Activated B cell treated with CpG ODN at 0.5 μM for 24 hours (primary cell): Measurements from ENCODE around the gene PLGRKT. TPM values are rescaled to one million over a fixed set of nuclear protein-coding genes. Genes with fewer than 3 reads are reported as not detected.
"Not testable (repeated sequence)": the region's sequence is repeated elsewhere in the genome, so short reads cannot be mapped to it uniquely, and the experiment has no call there.

Source experiments
- ATAC-seq: fragments of 200-7000 bp; cut with Tn5 transposase; one replicate; pipeline ENCODE4 v1.10.0; 2021; ENCODE audit warnings: low read depth, mild to moderate bottlenecking, moderate library complexity
- CTCF ChIA-PET: fragments of 350-600 bp; sonication (Branson Sonifier 250); formaldehyde crosslinking; loops from one replicate; lab custom pipeline; 2021; ENCODE audit warnings: antibody characterized with exemption; lab: Charles Lee
- POLR2A ChIA-PET: fragments of 350-600 bp; sonication (Branson Sonifier 250); formaldehyde crosslinking; loops from one replicate; lab custom pipeline; 2021; ENCODE audit warnings: antibody characterized with exemption; lab: Charles Lee
- DNase-seq: peaks from one replicate; pipeline ENCODE4 v3.0.0; 2022
- H3K27ac Mint-ChIP-seq: one replicate; pipeline ENCODE4 v1.8.0; 2020; ENCODE audit warnings: mixed read lengths
- H3K27me3 Mint-ChIP-seq: one replicate; pipeline ENCODE4 v1.8.0; 2021; ENCODE audit warnings: mixed read lengths
- H3K36me3 Mint-ChIP-seq: one replicate; pipeline ENCODE4 v1.8.0; 2021; ENCODE audit warnings: low read depth, mixed read lengths
- H3K4me1 Mint-ChIP-seq: one replicate; pipeline ENCODE4 v1.8.0; 2021; ENCODE audit warnings: mixed read lengths
- H3K4me3 Mint-ChIP-seq: one replicate; pipeline ENCODE4 v1.8.0; 2020; ENCODE audit warnings: mild to moderate bottlenecking, mixed read lengths
- H3K9me3 Mint-ChIP-seq: one replicate; pipeline ENCODE4 v1.8.0; 2020; ENCODE audit warnings: mixed read lengths
- CTCF ChIP-seq: fragments of 200-600 bp; IDR thresholded peaks from one replicate; pipeline ENCODE4 v1.8.0; 2022; ENCODE audit warnings: antibody characterized with exemption, mild to moderate bottlenecking
- intact Hi-C: fragments of 100-400 bp; cut with micrococcal nuclease; formaldehyde crosslinking; loops from one replicate; pipeline ENCODE4 v1.15.1; 2024
- total RNA-seq: library from RNA; stranded (reverse); gene quantifications from 2 replicates; pipeline ENCODE4 v1.2.3, GENCODE V29; 2022

Gene PLGRKT
- total RNA-seq, 1 donor from 2014 or later, result 59.7 TPM

GRCh38 chr9:5446451-5447236, 8.9 kb upstream of the PLGRKT start:
- peaks cover 6% of the 10 kb centered on the region for H3K36me3 Mint-ChIP-seq
- no peak for TF ChIP-seq CTCF
- ATAC-seq (no peak), DNase-seq (no peak)
- ChIA-PET CTCF (interaction anchor here (4.6 kb wide), 1 partner anchor 141 kb away, joined by 90 read pairs; no protein-coding TSS in a partner anchor), POLR2A (interaction anchor here (1.6 to 5.5 kb wide), 2 partner anchors 8 to 143 kb away, joined by 6 to 152 read pairs; partner anchors contain the start of gene PLGRKT)
- peaks cover 52% of the 10 kb centered on the region for H3K4me1 Mint-ChIP-seq
- no peaks in the 10 kb centered on the region for H3K27me3 Mint-ChIP-seq
- no peaks in the 10 kb centered on the region for H3K9me3 Mint-ChIP-seq
- H3K27ac Mint-ChIP-seq, result peak overlapping the region; percentile 0
- H3K4me3 Mint-ChIP-seq, result no peak overlapping the region
- intact Hi-C loops, result loop anchor here (10.0 kb wide), 1 partner anchor 372 kb away; no protein-coding TSS in a partner anchor

GRCh38 chr9:5445886-5446285, 8.2 kb upstream of the PLGRKT start:
- Mint-ChIP-seq H3K36me3 (peaks cover 2% of the 10 kb centered on the region), H3K27ac (no peak overlapping the region), H3K27me3 (no peaks in the 10 kb centered on the region), H3K4me1 (peaks cover 50% of the 10 kb centered on the region), H3K9me3 (no peaks in the 10 kb centered on the region), H3K4me3 (no peak overlapping the region)
- ATAC-seq (no peak), DNase-seq (no peak)
- ChIA-PET POLR2A (interaction anchor here (5.5 kb wide), 1 partner anchor 8 kb away, joined by 152 read pairs; the partner anchor contains the start of gene PLGRKT), CTCF (no interaction called here)
- intact Hi-C loops, result loop anchor here (10.0 kb wide), 1 partner anchor 371 kb away; no protein-coding TSS in a partner anchor
- no peak for TF ChIP-seq CTCF

GRCh38 chr9:5445096-5445495, 7.4 kb upstream of the PLGRKT start:
- H3K36me3 Mint-ChIP-seq, POLR2A ChIA-PET, H3K27ac Mint-ChIP-seq, H3K27me3 Mint-ChIP-seq, H3K9me3 Mint-ChIP-seq, ATAC-seq, DNase-seq, H3K4me3 Mint-ChIP-seq: not testable (repeated sequence)
- intact Hi-C loops, result loop anchor here (10.0 kb wide), 1 partner anchor 370 kb away; no protein-coding TSS in a partner anchor
- CTCF ChIA-PET, result interaction anchor here (8.0 kb wide), 1 partner anchor 258 kb away, joined by 87 read pairs; the partner anchor contains the start of gene INSL6
- peaks cover 53% of the 10 kb centered on the region for H3K4me1 Mint-ChIP-seq

- Mint-ChIP-seq H3K9me3 (no peaks in the 10 kb centered on the region), H3K36me3 (no peaks in the 10 kb centered on the region), H3K4me1 (peaks cover 57% of the 10 kb centered on the region), H3K27ac (no peak overlapping the region), H3K4me3 (no peak overlapping the region), H3K27me3 (no peaks in the 10 kb centered on the region)
- ChIA-PET CTCF (interaction anchor here (1.6 to 8.0 kb wide), 5 partner anchors 14 to 257 kb away, joined by 4 to 87 read pairs (median 22); partner anchors contain the start of gene INSL6), POLR2A (interaction anchor here (0.9 to 1.0 kb wide), 2 partner anchors 140 to 143 kb away, joined by 3 to 5 read pairs; no protein-coding TSS in a partner anchor)
- no peak for ATAC-seq
- no peak for DNase-seq
- TF ChIP-seq CTCF, result no peak
- intact Hi-C loops, result loop anchor here (10.0 kb wide), 1 partner anchor 369 kb away; no protein-coding TSS in a partner anchor
Measured at GRCh38 chr9:5443850-5444249, 6.1 kb upstream of the PLGRKT start.

- Mint-ChIP-seq H3K27me3 (no peaks in the 10 kb centered on the region), H3K27ac (no peak overlapping the region), H3K36me3 (peaks cover 6% of the 10 kb centered on the region), H3K4me3 (no peak overlapping the region), H3K9me3 (no peaks in the 10 kb centered on the region), H3K4me1 (peaks cover 60% of the 10 kb centered on the region)
- POLR2A ChIA-PET, result interaction anchor here (0.6 to 1.6 kb wide), 12 partner anchors 16 to 256 kb away, joined by 3 to 8 read pairs (median 4); partner anchors contain the start of gene RIC1
- no peak for DNase-seq
- no peak for ATAC-seq
- TF ChIP-seq CTCF, result no peak
- intact Hi-C loops, result loop anchor here (1.0 to 10.0 kb wide), 2 partner anchors 256 to 368 kb away; no protein-coding TSS in a partner anchor
- CTCF ChIA-PET, result interaction anchor here (0.6 to 8.0 kb wide), 18 partner anchors 8 to 680 kb away, joined by 3 to 87 read pairs (median 4); partner anchors contain the start of genes CD274, INSL6 and RIC1
Measured at GRCh38 chr9:5442400-5443011, 4.8 kb upstream of the PLGRKT start.
